ENCODE results near the gene PRRC2B. TPM values are rescaled to one million over a fixed set of nuclear protein-coding genes. Genes with fewer than 3 reads are reported as not detected.
A peak's percentile ranks its signal among the peaks of the same experiment; 100 is the strongest.

The PRRC2B gene
- total and polyA plus RNA-seq, 2 of the 13 experiments (the other 11 are each of a cell fraction or from before 2014, with no cell fraction given), result 20.8 to 37.4 TPM

DNA sequence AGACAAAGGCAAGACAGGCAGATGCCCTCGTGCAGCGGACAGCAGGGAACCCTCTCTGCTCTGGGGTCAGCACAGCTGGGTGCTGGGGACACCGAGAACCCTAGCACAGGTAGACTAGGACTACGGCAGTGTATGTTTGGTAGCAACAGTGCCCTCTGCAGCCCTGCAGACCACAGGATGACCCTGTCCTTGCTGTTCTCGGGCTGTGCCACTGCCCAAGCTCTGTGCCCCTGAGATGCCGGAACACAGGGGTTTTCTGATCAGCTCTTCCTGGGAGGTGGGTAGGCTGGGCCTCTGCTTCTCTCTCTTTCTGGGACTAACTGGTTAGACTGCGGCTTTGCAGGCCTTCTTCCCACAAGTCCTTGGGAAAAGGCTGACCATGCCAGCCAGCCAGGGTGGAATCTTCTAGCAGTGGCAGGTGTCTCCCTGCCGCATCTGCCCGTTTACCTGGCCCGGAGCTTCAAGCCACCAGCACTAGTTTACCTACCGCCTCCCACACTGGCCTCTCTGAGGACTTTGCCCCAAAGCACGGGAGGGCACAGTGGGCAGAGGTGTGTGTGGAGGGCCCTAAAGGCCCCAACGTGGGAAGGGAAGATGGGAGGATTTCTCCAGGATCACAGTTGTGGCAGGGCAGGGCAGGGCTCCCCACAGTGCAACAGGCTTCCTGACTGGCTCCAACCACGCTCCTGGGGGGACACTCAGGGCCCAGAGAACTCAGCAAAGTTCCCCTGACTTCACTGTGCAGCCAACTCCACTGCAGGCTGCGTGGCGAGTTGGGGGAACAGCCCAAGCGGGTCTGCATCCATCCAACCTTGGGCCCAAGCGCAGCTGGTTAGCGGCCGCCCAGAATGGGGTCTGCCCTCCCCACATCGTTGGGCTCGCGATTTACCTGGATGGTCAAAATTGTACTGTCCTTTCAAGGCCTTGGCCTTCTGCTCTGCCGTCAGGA lies 136.0 kb downstream of the PRRC2B start (continued):
- TF ChIP-seq IRF9 (CRISPR knock-in tag; IDR thresholded peaks at IDR 0.05; ENCODE audit: borderline replicate concordance), result 0 out of 2 replicates have a peak, but pooled peaks have one; percentile 39
- no peak for TF ChIP-seq GTF3A (CRISPR knock-in tag; conservative IDR thresholded peaks at IDR 0.05)
- TF ChIP-seq ZNF547 (CRISPR knock-in tag; IDR thresholded peaks at IDR 0.05), result 0 out of 2 replicates have a peak, but pooled peaks have one; percentile 46
- no peak for TF ChIP-seq ZNF784 (CRISPR knock-in tag; IDR thresholded peaks at IDR 0.05; ENCODE audit: borderline replicate concordance)
- no peak for TF ChIP-seq ZBTB42 (CRISPR knock-in tag; IDR thresholded peaks at IDR 0.05)
- no peak for TF ChIP-seq ZNF841 (CRISPR knock-in tag; IDR thresholded peaks at IDR 0.05; ENCODE audit: borderline replicate concordance)
- TF ChIP-seq RFX3 (CRISPR knock-in tag; IDR thresholded peaks at IDR 0.05), result no peak
- TF ChIP-seq ZNF235 (CRISPR knock-in tag; IDR thresholded peaks at IDR 0.05; ENCODE audit: borderline replicate concordance), result no peak
- TF ChIP-seq GATAD2A (CRISPR knock-in tag; IDR thresholded peaks at IDR 0.05), result no peak
- TF ChIP-seq THAP8 (CRISPR knock-in tag; IDR thresholded peaks at IDR 0.05; ENCODE audit: borderline replicate concordance), result no peak
- TF ChIP-seq HOXD1 (CRISPR knock-in tag; IDR thresholded peaks at IDR 0.05), result no peak
- TF ChIP-seq CC2D1A (CRISPR knock-in tag; IDR thresholded peaks at IDR 0.05), result no peak
- no peak for TF ChIP-seq BRCA1 (CRISPR knock-in tag; IDR thresholded peaks at IDR 0.05)
- no peak for TF ChIP-seq PRDM4 (CRISPR knock-in tag; IDR thresholded peaks at IDR 0.05; ENCODE audit: borderline replicate concordance)
- no peak for TF ChIP-seq NR2C2 (CRISPR knock-in tag; IDR thresholded peaks at IDR 0.05; ENCODE audit: borderline replicate concordance)
- peak; percentile 36; the same call in 1 of the 2 replicates for TF ChIP-seq RXRA (CRISPR knock-in tag; IDR thresholded peaks at IDR 0.05)
- TF ChIP-seq YEATS4 (CRISPR knock-in tag; IDR thresholded peaks at IDR 0.05; ENCODE audit: borderline replicate concordance), result 0 out of 2 replicates have a peak, but pooled peaks have one; percentile 35
- TF ChIP-seq SRY (CRISPR knock-in tag; IDR thresholded peaks at IDR 0.05), result no peak; the same call in 1 of the 2 replicates
- TF ChIP-seq ZNF607 (CRISPR knock-in tag; IDR thresholded peaks at IDR 0.05; ENCODE audit: borderline replicate concordance), result 0 out of 2 replicates have a peak, but pooled peaks have one; percentile 27
- TF ChIP-seq ATF4 (CRISPR knock-in tag; IDR thresholded peaks at IDR 0.05), result no peak
- no peak for TF ChIP-seq SIX1 (CRISPR knock-in tag; IDR thresholded peaks at IDR 0.05; ENCODE audit: borderline replicate concordance)
- no peak for TF ChIP-seq SATB2 (CRISPR knock-in tag; IDR thresholded peaks at IDR 0.05)
- no peak for TF ChIP-seq MIXL1 (CRISPR knock-in tag; IDR thresholded peaks at IDR 0.05)
- TF ChIP-seq, protein P1, sequence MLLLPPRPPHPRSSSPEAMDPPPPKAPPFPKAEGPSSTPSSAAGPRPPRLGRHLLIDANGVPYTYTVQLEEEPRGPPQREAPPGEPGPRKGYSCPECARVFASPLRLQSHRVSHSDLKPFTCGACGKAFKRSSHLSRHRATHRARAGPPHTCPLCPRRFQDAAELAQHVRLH (CRISPR knock-in tag; IDR thresholded peaks at IDR 0.05; ENCODE audit: borderline replicate concordance, low read depth), result no peak
